ENCODE results near the gene TEX261.

DNA sequence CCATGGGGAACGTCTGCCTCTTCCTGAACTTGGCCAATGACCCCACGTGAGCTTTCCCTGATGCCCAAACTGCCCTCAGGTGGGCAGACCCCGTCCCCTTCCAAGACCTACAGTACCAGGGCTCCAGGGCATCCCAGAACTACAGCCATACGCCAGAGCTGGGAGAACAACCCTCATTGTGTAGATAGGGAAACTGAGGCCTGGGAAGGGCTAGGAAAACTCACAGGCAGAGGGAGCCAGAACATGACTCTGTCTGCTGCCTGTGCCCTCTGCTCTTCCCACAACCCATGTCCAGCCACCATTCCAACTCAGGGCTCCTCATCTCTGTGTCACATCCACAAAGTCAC is 33.1 kb downstream of the TEX261 start:
- TF ChIP-seq, protein P1, sequence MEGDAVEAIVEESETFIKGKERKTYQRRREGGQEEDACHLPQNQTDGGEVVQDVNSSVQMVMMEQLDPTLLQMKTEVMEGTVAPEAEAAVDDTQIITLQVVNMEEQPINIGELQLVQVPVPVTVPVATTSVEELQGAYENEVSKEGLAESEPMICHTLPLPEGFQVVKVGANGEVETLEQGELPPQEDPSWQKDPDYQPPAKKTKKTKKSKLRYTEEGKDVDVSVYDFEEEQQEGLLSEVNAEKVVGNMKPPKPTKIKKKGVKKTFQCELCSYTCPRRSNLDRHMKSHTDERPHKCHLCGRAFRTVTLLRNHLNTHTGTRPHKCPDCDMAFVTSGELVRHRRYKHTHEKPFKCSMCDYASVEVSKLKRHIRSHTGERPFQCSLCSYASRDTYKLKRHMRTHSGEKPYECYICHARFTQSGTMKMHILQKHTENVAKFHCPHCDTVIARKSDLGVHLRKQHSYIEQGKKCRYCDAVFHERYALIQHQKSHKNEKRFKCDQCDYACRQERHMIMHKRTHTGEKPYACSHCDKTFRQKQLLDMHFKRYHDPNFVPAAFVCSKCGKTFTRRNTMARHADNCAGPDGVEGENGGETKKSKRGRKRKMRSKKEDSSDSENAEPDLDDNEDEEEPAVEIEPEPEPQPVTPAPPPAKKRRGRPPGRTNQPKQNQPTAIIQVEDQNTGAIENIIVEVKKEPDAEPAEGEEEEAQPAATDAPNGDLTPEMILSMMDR (IDR thresholded peaks at IDR 0.05), result no peak
- TF ChIP-seq POLR2A (IDR thresholded peaks at IDR 0.05), result no peak

Measured in adrenal gland (tissue), 5 donors.